Effector memory CD8-positive, alpha-beta T cell (primary cell): ENCODE measurements around the gene LPIN1.
A peak's percentile ranks its signal among the peaks of the same experiment; 100 is the strongest.

Source experiments
- ATAC-seq: fragments of 150-1000 bp; cut with Tn5 transposase; replicated peaks from 2 replicates; pipeline ENCODE4 v1.10.0; 2021; ENCODE audit warnings: mild to moderate bottlenecking, moderate library complexity
- DNase-seq, 3 experiments: peaks; one replicate each; pipeline ENCODE4 v3.0.0; 2021
- H3K27ac Mint-ChIP-seq, 2 donors: one replicate each; pipeline ENCODE4 v1.8.0; 2022; ENCODE audit warnings: mild to moderate bottlenecking in 2 of 2, mixed read lengths in 2 of 2, moderate library complexity in 2 of 2
- H3K27me3 Mint-ChIP-seq, 2 donors: one replicate each; pipeline ENCODE4 v1.8.0; 2022; ENCODE audit warnings: mixed read lengths in 2 of 2
- H3K36me3 Mint-ChIP-seq: one replicate; pipeline ENCODE4 v1.8.0; 2022; ENCODE audit warnings: mild to moderate bottlenecking, moderate library complexity, mixed read lengths; ENCODE audit not compliant: insufficient read depth
- H3K4me1 Mint-ChIP-seq, 2 donors: one replicate each; pipeline ENCODE4 v1.8.0; 2022; ENCODE audit warnings: low read depth in 2 of 2, mixed read lengths in 2 of 2
- H3K4me3 Mint-ChIP-seq, 2 donors: one replicate each; pipeline ENCODE4 v1.8.0; 2022; ENCODE audit warnings: mild to moderate bottlenecking in 2 of 2, mixed read lengths in 2 of 2, moderate library complexity in 2 of 2
- H3K9me3 Mint-ChIP-seq, 2 donors: one replicate each; pipeline ENCODE4 v1.8.0; 2022; ENCODE audit warnings: mixed read lengths in 2 of 2

The LPIN1 gene

GRCh38 chr2:11778923-11779757 is 32.7 kb downstream of the LPIN1 start:
- ATAC-seq (peak; percentile 96), DNase-seq (peak; percentile 87 to 88 (median 88))
- Mint-ChIP-seq H3K4me1 (peaks cover 26 to 34% of the 10 kb centered on the region in 2 donors), H3K27ac (peak overlapping the region; percentile 50 to 85), H3K4me3 (peak overlapping the region; percentile 63 to 73), H3K9me3 (no peaks in the 10 kb centered on the region), H3K27me3 (no peaks in the 10 kb centered on the region), H3K36me3 (peaks cover 58% of the 10 kb centered on the region)

GRCh38 chr2:11781602-11782001 is 35.2 kb downstream of the LPIN1 start:
- Mint-ChIP-seq H3K36me3 (peaks cover 71% of the 10 kb centered on the region), H3K9me3 (no peaks in the 10 kb centered on the region), H3K27ac (no peak overlapping the region), H3K4me3 (no peak overlapping the region), H3K27me3 (no peaks in the 10 kb centered on the region), H3K4me1 (peaks cover 22% of the 10 kb centered on the region in 2 donors)
- ATAC-seq (no peak), DNase-seq (no peak)

- no peaks in the 10 kb centered on the region for H3K27me3 Mint-ChIP-seq
- peaks cover 4 to 13% of the 10 kb centered on the region in 2 donors for H3K4me1 Mint-ChIP-seq
- peaks cover 76% of the 10 kb centered on the region for H3K36me3 Mint-ChIP-seq
- ATAC-seq (no peak), DNase-seq (no peak)
- H3K27ac Mint-ChIP-seq = no peak overlapping the region
- no peak overlapping the region for H3K4me3 Mint-ChIP-seq
- no peaks in the 10 kb centered on the region for H3K9me3 Mint-ChIP-seq
Measured at GRCh38 chr2:11784280-11784679, 37.8 kb downstream of the LPIN1 start.

GRCh38 chr2:11784747-11785610 is 38.5 kb downstream of the LPIN1 start:
- H3K9me3 Mint-ChIP-seq = no peaks in the 10 kb centered on the region
- DNase-seq = peak; percentile 36 to 43 (median 42)
- H3K27me3 Mint-ChIP-seq = no peaks in the 10 kb centered on the region

GRCh38 chr2:11785611-11785940 is 39.1 kb downstream of the LPIN1 start:
- Mint-ChIP-seq H3K27ac (no peak overlapping the region), H3K4me3 (no peak overlapping the region), H3K4me1 (peaks cover under 1 to 11% of the 10 kb centered on the region in 2 donors), H3K36me3 (peaks cover 73% of the 10 kb centered on the region), H3K9me3 (no peaks in the 10 kb centered on the region), H3K27me3 (no peaks in the 10 kb centered on the region)
- ATAC-seq (no peak), DNase-seq (no peak)

More at GRCh38 chr2:11784747-11785610, 38.5 kb downstream of the LPIN1 start:
- Mint-ChIP-seq H3K27ac (no peak overlapping the region), H3K36me3 (peaks cover 75% of the 10 kb centered on the region), H3K4me3 (no peak overlapping the region), H3K4me1 (peaks cover 0 to 11% of the 10 kb centered on the region in 2 donors)
- ATAC-seq = peak; percentile 62

GRCh38 chr2:11786191-11786590 is 39.8 kb downstream of the LPIN1 start:
- H3K9me3 Mint-ChIP-seq = no peaks in the 10 kb centered on the region
- no peak overlapping the region for H3K27ac Mint-ChIP-seq
- peaks cover 5 to 11% of the 10 kb centered on the region in 2 donors for H3K4me1 Mint-ChIP-seq
- no peak for ATAC-seq
- no peak for DNase-seq
- no peaks in the 10 kb centered on the region for H3K27me3 Mint-ChIP-seq
- peaks cover 78% of the 10 kb centered on the region for H3K36me3 Mint-ChIP-seq
- no peak overlapping the region for H3K4me3 Mint-ChIP-seq

- no peaks in the 10 kb centered on the region for H3K9me3 Mint-ChIP-seq
- ATAC-seq (no peak), DNase-seq (no peak)
- H3K4me1 Mint-ChIP-seq = peaks cover 5 to 11% of the 10 kb centered on the region in 2 donors
- H3K27ac Mint-ChIP-seq = no peak overlapping the region
- H3K4me3 Mint-ChIP-seq = no peak overlapping the region
- no peaks in the 10 kb centered on the region for H3K27me3 Mint-ChIP-seq
- peaks cover 78% of the 10 kb centered on the region for H3K36me3 Mint-ChIP-seq
Measured at GRCh38 chr2:11786592-11786991, 40.2 kb downstream of the LPIN1 start.

GRCh38 chr2:11787991-11788390 is 41.6 kb downstream of the LPIN1 start:
- Mint-ChIP-seq H3K27me3 (no peaks in the 10 kb centered on the region), H3K9me3 (no peaks in the 10 kb centered on the region), H3K4me1 (peaks cover 5 to 11% of the 10 kb centered on the region in 2 donors), H3K4me3 (no peak overlapping the region), H3K36me3 (peaks cover 83% of the 10 kb centered on the region), H3K27ac (peak overlapping the region; percentile 3 to 49)
- no peak for ATAC-seq
- no peak for DNase-seq

GRCh38 chr2:11788461-11789124 is 42.2 kb downstream of the LPIN1 start:
- ATAC-seq = no peak
- Mint-ChIP-seq H3K9me3 (no peaks in the 10 kb centered on the region), H3K4me3 (no peak overlapping the region), H3K27me3 (no peaks in the 10 kb centered on the region), H3K27ac (peak overlapping the region; percentile 3 to 49), H3K36me3 (peaks cover 84% of the 10 kb centered on the region), H3K4me1 (peaks cover 5 to 11% of the 10 kb centered on the region in 2 donors)
- no peak for DNase-seq

GRCh38 chr2:11789243-11789642 is 42.8 kb downstream of the LPIN1 start:
- H3K27ac Mint-ChIP-seq = no peak overlapping the region
- no peak for ATAC-seq

GRCh38 chr2:11790228-11790627 is 43.8 kb downstream of the LPIN1 start:
- Mint-ChIP-seq H3K27ac (no peak overlapping the region), H3K27me3 (no peaks in the 10 kb centered on the region), H3K36me3 (peaks cover 84% of the 10 kb centered on the region), H3K9me3 (no peaks in the 10 kb centered on the region), H3K4me3 (no peak overlapping the region), H3K4me1 (peaks cover 5 to 6% of the 10 kb centered on the region in 2 donors)
- no peak for DNase-seq
- no peak for ATAC-seq

More at GRCh38 chr2:11789243-11789642, 42.8 kb downstream of the LPIN1 start:
- no peaks in the 10 kb centered on the region for H3K9me3 Mint-ChIP-seq
- H3K27me3 Mint-ChIP-seq = no peaks in the 10 kb centered on the region
- H3K36me3 Mint-ChIP-seq = peaks cover 84% of the 10 kb centered on the region
- no peak overlapping the region for H3K4me3 Mint-ChIP-seq
- H3K4me1 Mint-ChIP-seq = peaks cover 5 to 11% of the 10 kb centered on the region in 2 donors
- no peak for DNase-seq

GRCh38 chr2:11795590-11795989 is 49.2 kb downstream of the LPIN1 start:
- Mint-ChIP-seq H3K27me3 (no peaks in the 10 kb centered on the region), H3K36me3 (peaks cover 84% of the 10 kb centered on the region), H3K27ac (no peak overlapping the region), H3K9me3 (no peaks in the 10 kb centered on the region), H3K4me3 (no peak overlapping the region), H3K4me1 (peaks cover 2 to 4% of the 10 kb centered on the region in 2 donors)
- no peak for DNase-seq
- ATAC-seq = no peak
